Calu3 (cell line): ENCODE measurements around the gene ALDH1A2. TPM values are rescaled to one million over a fixed set of nuclear protein-coding genes. Genes with fewer than 3 reads are reported as not detected.

Experiments
- BruUV-seq: library from RNA; stranded (reverse); fragments of 400-500 nt; replicated peaks from 2 replicates; lab custom pipeline; 2021; lab: Mats Ljungman, UMichigan
- CTCF ChIA-PET: fragments of 300-600 bp; sonication (Branson Sonifier 250); formaldehyde crosslinking; loops from one replicate; lab custom pipeline; 2022; ENCODE audit warnings: antibody characterized with exemption; lab: Charles Lee
- DNase-seq: peaks from one replicate; pipeline ENCODE4 v3.0.0; 2022
- H3K27ac Mint-ChIP-seq: one replicate; pipeline ENCODE4 v1.8.0; 2022; ENCODE audit warnings: mixed read lengths; ENCODE audit not compliant: unreplicated experiment
- H3K27me3 Mint-ChIP-seq: one replicate; pipeline ENCODE4 v1.8.0; 2022; ENCODE audit warnings: mixed read lengths; ENCODE audit not compliant: unreplicated experiment
- H3K36me3 Mint-ChIP-seq: one replicate; pipeline ENCODE4 v1.8.0; 2022; ENCODE audit warnings: mild to moderate bottlenecking, moderate library complexity, mixed read lengths; ENCODE audit not compliant: insufficient read depth, unreplicated experiment
- H3K4me1 Mint-ChIP-seq: one replicate; pipeline ENCODE4 v1.8.0; 2022; ENCODE audit warnings: mild to moderate bottlenecking, low read depth, mixed read lengths; ENCODE audit not compliant: unreplicated experiment
- H3K4me3 Mint-ChIP-seq: one replicate; pipeline ENCODE4 v1.8.0; 2022; ENCODE audit warnings: mild to moderate bottlenecking, low read depth, moderate library complexity, mixed read lengths; ENCODE audit not compliant: unreplicated experiment
- H3K9me3 Mint-ChIP-seq: one replicate; pipeline ENCODE4 v1.8.0; 2022; ENCODE audit warnings: low read depth, mixed read lengths; ENCODE audit not compliant: unreplicated experiment
- CTCF ChIP-seq: fragments of 200-600 bp; IDR thresholded peaks from one replicate; pipeline ENCODE4 v1.8.0; 2022; ENCODE audit warnings: antibody characterized with exemption; ENCODE audit not compliant: unreplicated experiment
- intact Hi-C: fragments of 100-400 bp; cut with micrococcal nuclease; formaldehyde crosslinking; loops from one replicate; pipeline ENCODE4 v1.10.0; 2022; ENCODE audit not compliant: unreplicated experiment
- total RNA-seq: library from RNA; stranded (reverse); gene quantifications from 2 replicates; pipeline ENCODE4 v1.2.3, GENCODE V29; 2022

ALDH1A2 gene
- total RNA-seq, 1 experiment from 2014 or later: 219 TPM

DNA sequence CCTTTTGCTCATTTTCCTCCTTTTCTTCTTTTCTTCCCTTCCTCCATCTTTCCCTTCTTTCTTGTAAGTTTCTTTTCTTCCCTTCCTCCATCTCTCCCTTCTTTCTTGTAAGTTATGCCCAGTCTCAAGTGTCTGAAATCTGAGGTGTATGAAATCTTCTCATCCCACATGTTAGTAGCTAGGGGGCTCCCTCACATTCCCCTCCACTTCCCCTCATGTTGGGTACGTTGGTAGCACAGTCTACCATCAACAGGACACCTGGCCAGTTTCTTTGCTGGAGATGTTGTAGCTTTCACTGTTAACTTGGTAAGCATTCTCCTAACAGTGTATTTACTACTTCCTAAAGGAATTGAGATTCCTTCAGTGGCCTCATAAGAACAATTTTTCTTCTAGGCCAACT, 133.9 kb downstream of the ALDH1A2 start:
- BruUV-seq: no TSS peak
- no peaks in the 10 kb centered on the region for H3K4me1 Mint-ChIP-seq
- H3K27ac Mint-ChIP-seq: no peak overlapping the region
- DNase-seq: no peak
- intact Hi-C loops: no loop called here
- H3K4me3 Mint-ChIP-seq: no peak overlapping the region
- peaks cover 34% of the 10 kb centered on the region for H3K27me3 Mint-ChIP-seq
- TF ChIP-seq CTCF: no peak
- CTCF ChIA-PET: no interaction called here
- no peaks in the 10 kb centered on the region for H3K9me3 Mint-ChIP-seq
- no peaks in the 10 kb centered on the region for H3K36me3 Mint-ChIP-seq

- Mint-ChIP-seq H3K9me3 (no peaks in the 10 kb centered on the region), H3K4me3 (no peak overlapping the region)
- BruUV-seq: no TSS peak
These were observed 138.3 kb downstream of the ALDH1A2 start for GRCh38 chr15:57927091-57927631.

DNA sequence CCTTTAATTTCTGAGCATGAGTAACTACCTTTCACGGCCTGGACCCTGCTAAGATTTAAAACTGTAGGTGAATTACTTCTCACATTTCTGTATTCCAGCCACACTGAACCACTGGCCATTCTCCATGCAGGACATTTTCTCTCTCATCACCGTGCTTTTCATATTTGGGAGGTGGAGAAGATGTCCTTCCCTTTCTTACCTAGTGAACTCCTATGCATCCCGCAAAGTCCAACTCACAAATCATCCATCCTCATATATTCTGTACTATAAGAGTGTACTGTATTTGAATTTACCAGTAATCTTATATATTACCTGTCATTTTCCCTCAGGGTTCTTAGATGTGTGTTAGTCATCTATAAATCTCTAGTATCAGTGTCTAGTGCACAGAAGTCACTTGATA, 139.9 kb downstream of the ALDH1A2 start:
- intact Hi-C loops: no loop called here
- Mint-ChIP-seq H3K9me3 (no peaks in the 10 kb centered on the region), H3K4me3 (no peak overlapping the region), H3K27me3 (peaks cover 11% of the 10 kb centered on the region), H3K4me1 (no peaks in the 10 kb centered on the region), H3K36me3 (no peaks in the 10 kb centered on the region), H3K27ac (no peak overlapping the region)
- TF ChIP-seq CTCF: no peak
- CTCF ChIA-PET: no interaction called here
- no peak for DNase-seq
- no TSS peak for BruUV-seq

More at GRCh38 chr15:57927091-57927631, 138.3 kb downstream of the ALDH1A2 start:
- CTCF ChIA-PET: no interaction called here
- intact Hi-C loops: no loop called here
- no peak for DNase-seq
- Mint-ChIP-seq H3K4me1 (no peaks in the 10 kb centered on the region), H3K27me3 (peaks cover 26% of the 10 kb centered on the region), H3K27ac (no peak overlapping the region), H3K36me3 (no peaks in the 10 kb centered on the region)
- no peak for TF ChIP-seq CTCF

GRCh38 chr15:57924598-57924997, 140.9 kb downstream of the ALDH1A2 start:
- peaks cover 8% of the 10 kb centered on the region for H3K4me1 Mint-ChIP-seq
- no peak for DNase-seq
- BruUV-seq: no TSS peak
- intact Hi-C loops: no loop called here
- no peaks in the 10 kb centered on the region for H3K9me3 Mint-ChIP-seq
- no peaks in the 10 kb centered on the region for H3K36me3 Mint-ChIP-seq
- H3K4me3 Mint-ChIP-seq: no peak overlapping the region
- CTCF ChIA-PET: interaction anchor here (0.6 kb wide), 1 partner anchor 248 kb away, joined by 5 read pairs; no protein-coding TSS in a partner anchor
- H3K27ac Mint-ChIP-seq: no peak overlapping the region
- peaks cover under 1% of the 10 kb centered on the region for H3K27me3 Mint-ChIP-seq
- no peak for TF ChIP-seq CTCF
